Epidermal melanocyte (primary cell): Measurements from ENCODE around the gene ZNF157.
"Not testable (repeated sequence)": the region's sequence is repeated elsewhere in the genome, so short reads cannot be mapped to it uniquely, and the experiment has no call there.

Source experiments
- DNase-seq: peaks from one replicate; pipeline ENCODE4 v3.0.0; 2011; ENCODE audit warnings: low spot score; ENCODE audit not compliant: insufficient read length

ZNF157 gene

GRCh38 chrX:47370278-47370677 is at the start of gene ZNF157:
Gene ZNF157, plus strand, starts transcription at chrX:47370578. Its CDS starts 91 bp downstream, at chrX:47370669.
- DNase-seq = no peak

GRCh38 chrX:47321386-47321785 is 49.0 kb upstream of the ZNF157 start:
- no peak for DNase-seq

- no peak for DNase-seq
These were observed 48.5 kb upstream of the ZNF157 start for GRCh38 chrX:47321823-47322371.

GRCh38 chrX:47327902-47328301 is 42.5 kb upstream of the ZNF157 start:
- no peak for DNase-seq

GRCh38 chrX:47332729-47333128 is 37.6 kb upstream of the ZNF157 start:
- DNase-seq = not testable (repeated sequence)

- DNase-seq = no peak
These were observed 18.7 kb upstream of the ZNF157 start for GRCh38 chrX:47351706-47352105.

- DNase-seq = no peak
These were observed 11.9 kb upstream of the ZNF157 start for GRCh38 chrX:47358387-47359065.

- no peak for DNase-seq
These were observed 9.8 kb upstream of the ZNF157 start for GRCh38 chrX:47360423-47361179.

GRCh38 chrX:47361538-47362511 is 8.6 kb upstream of the ZNF157 start:
- peak; percentile 84 for DNase-seq

GRCh38 chrX:47366041-47366722 is 4.2 kb upstream of the ZNF157 start:
- peak; percentile 23 for DNase-seq

- no peak for DNase-seq
These were observed 2.8 kb downstream of the ZNF157 start for GRCh38 chrX:47373198-47373597.

GRCh38 chrX:47380268-47380667 is 9.9 kb downstream of the ZNF157 start:
- no peak for DNase-seq

- DNase-seq = not testable (repeated sequence)
These were observed 10.5 kb downstream of the ZNF157 start for GRCh38 chrX:47380837-47381236.

- DNase-seq = no peak
These were observed 14.1 kb downstream of the ZNF157 start for GRCh38 chrX:47384502-47384901.

GRCh38 chrX:47390780-47391179 is 20.4 kb downstream of the ZNF157 start:
- DNase-seq = no peak

- no peak for DNase-seq
These were observed 42.8 kb downstream of the ZNF157 start for GRCh38 chrX:47413179-47413594.

GRCh38 chrX:47420265-47420664 is 49.9 kb downstream of the ZNF157 start:
- no peak for DNase-seq

GRCh38 chrX:47420962-47421361 is 50.6 kb downstream of the ZNF157 start:
- no peak for DNase-seq

GRCh38 chrX:47422444-47422843 is 52.1 kb downstream of the ZNF157 start:
- no peak for DNase-seq

- no peak for DNase-seq
These were observed 60.5 kb downstream of the ZNF157 start for GRCh38 chrX:47430925-47431324.

- no peak for DNase-seq
These were observed 76.1 kb downstream of the ZNF157 start for GRCh38 chrX:47446431-47446830.
